NCI-H2029 treated with DMSO at 0.1 percent for 48 hours (cell line): Measurements from ENCODE around the gene ARHGAP15.
"Not testable (repeated sequence)": the region's sequence is repeated elsewhere in the genome, so short reads cannot be mapped to it uniquely, and the experiment has no call there.

Source experiments
- DNase-seq: peaks from one replicate; lab custom pipeline; 2025; lab: John Stamatoyannopoulos, UW

The ARHGAP15 gene

DNA sequence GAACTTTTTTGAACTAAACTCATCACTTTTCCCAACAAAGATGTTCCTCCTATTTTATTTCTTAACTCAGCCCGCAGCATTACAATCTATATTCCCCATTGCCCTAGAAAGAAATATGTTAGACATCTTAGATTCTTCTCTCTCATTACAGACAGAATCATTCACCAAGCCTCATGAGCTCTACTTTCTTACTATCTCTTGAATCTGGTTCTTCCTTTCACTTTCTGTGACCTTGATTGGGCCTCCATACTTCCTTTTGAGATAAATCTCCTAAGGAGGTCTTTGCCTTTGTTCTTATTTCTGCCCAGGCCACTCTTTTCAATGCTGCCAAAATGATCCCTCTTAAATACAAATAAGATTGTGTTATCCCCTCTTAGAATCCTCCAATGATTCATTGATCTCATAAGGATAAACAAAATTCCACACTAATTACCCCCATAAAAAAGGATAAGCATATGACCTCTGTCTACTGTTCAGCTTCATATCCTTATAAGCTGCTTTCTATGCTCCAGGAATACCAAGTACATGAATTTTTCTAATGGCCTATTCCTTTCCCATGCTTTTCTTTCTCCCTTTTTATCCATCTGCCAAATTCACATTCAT is 400.0 kb downstream of the ARHGAP15 start:
- no peak for DNase-seq

DNA sequence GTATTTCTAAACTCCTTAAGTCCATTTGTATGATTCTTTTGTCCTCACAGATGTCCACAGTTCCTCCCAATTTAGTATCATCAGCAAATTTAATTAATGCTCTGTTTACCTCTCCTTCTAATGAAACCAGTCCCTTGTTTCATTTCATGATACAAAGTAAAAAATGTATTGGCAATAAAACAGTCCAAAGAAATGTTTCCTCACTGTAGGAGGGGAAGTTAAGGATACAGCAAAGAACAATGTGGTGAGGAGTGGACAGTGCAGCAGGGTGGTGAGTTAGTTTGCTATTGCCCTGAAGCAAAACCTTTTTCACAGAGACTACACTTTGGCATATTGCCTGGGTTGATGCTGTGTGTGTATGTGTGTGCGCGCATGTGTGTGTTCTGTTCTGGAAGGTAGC is 401.5 kb downstream of the ARHGAP15 start:
- no peak for DNase-seq

- DNase-seq, result no peak
Measured at GRCh38 chr2:143532061-143532460, 402.8 kb downstream of the ARHGAP15 start.

- no peak for DNase-seq
Measured at GRCh38 chr2:143533846-143534245, 404.6 kb downstream of the ARHGAP15 start.

DNA sequence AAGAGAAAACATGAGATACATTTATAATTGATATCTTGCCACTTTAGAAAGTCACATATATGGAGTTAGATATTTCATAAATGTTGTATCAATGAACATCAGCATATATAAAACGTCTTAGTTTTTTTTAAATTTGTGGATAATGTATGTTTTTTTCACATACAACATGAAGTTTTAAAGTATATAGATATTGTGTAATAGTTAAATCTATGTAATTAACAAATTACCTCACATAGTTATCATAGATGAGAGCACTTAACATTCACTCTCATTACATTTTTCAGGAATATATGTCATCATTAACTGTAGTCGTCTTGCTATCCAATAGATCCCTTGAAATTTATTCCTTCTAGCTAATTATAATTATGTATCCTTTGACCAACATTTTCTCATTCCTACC is 406.6 kb downstream of the ARHGAP15 start:
- no peak for DNase-seq

DNA sequence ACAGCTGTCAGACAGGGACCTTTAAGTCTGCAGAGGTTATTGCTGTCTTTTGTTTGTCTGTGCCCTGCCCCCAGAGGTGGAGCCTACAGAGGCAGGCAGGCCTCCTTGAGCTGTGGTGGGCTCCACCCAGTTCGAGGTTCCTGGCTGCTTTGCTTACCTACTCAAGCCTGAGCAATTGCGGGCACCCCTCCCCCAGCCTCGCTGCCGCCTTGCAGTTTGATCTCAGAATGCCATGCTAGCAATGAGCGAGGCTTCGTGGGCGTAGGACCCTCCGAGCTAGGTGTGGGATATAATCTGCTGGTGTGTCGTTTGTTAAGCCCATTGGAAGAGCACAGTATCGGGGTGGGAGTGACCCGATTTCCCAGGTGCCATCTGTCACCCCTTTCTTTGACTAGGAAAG is 412.7 kb downstream of the ARHGAP15 start:
- DNase-seq, result not testable (repeated sequence)

DNA sequence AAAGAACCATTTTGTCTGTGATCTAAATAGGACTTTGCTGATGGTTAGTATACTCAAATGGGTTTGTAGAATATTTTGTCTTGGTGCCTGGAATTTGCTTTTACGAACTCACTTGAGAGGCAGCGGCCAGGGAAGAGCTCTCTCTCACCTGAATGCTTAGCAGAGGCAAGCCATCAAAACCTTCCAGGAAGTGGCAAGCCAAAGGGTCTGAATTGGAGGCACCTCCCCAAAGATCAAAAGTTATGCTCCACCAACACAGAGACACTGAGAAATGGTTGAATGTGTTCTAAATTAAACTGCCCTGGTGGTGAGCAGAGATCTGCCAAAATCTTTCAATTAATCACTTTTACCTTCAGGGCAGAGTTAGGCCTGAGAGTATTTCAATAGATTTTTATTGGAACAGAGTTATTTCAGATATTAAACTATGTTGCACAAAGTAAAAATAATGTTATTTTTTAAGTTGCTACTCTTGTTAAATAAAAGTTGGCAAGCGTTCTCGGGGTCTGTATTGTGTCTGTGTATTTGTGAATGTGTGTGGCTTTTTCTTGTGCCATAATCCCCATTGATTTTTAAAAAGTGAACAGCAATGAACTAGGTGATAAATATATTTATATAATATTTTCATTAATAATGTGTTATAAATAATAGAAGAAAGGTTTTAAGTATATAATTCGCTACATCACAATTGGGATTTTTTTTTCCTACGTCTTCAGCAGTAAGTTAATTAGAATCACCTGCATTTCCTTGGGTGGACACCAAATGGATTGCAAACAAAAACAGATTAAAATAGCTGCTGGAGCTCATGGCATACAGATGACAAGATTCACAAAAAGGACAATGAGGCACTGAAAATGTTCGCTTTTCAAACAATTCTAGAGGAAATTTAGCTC is 416.1 kb downstream of the ARHGAP15 start:
- no peak for DNase-seq

GRCh38 chr2:143545949-143546255 is 416.7 kb downstream of the ARHGAP15 start:
- no peak for DNase-seq

DNA sequence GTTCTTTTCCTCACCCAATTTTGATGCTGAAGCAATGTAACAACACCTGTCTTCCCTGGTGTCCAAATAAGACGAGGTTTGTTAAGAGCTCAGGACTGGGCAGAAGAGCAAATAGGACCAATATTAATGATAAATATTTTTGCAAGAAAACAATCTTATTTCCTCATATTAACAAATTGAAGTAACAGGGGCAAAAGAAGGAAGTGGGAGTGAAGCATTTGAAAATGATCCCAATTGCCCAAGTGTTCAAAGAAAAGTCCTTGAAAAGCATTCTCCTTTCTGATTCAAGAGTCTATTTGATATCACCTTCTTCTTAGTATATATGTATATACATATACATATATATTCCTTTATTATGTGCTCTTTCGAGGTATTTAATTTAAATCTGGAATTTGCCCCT is 418.8 kb downstream of the ARHGAP15 start:
- no peak for DNase-seq

DNA sequence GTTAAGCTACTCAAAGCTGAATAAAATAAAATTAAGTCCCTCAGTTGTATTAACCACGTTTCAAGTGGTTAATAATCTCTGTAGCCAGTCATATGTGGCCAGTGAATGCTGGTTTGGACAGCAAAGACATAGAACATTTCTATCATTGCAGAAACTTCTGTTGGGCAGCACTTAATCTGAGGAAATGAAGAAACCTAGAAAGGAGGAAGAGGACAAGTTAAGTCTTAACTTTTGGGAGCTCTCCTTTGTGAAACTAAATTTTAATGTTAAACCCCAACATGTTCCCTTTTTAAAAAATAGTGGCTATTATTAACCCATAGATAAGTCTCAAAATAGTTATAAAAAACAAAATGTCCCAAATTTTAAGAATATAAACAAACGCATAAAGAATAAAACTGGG is 421.3 kb downstream of the ARHGAP15 start:
- DNase-seq, result no peak

- DNase-seq, result no peak
Measured at GRCh38 chr2:143551971-143552650, 422.9 kb downstream of the ARHGAP15 start.

- no peak for DNase-seq
Measured at GRCh38 chr2:143553261-143553660, 424.0 kb downstream of the ARHGAP15 start.

- DNase-seq, result no peak
Measured at GRCh38 chr2:143558665-143559064, 429.4 kb downstream of the ARHGAP15 start.

- DNase-seq, result no peak
Measured at GRCh38 chr2:143559147-143559546, 429.9 kb downstream of the ARHGAP15 start.

DNA sequence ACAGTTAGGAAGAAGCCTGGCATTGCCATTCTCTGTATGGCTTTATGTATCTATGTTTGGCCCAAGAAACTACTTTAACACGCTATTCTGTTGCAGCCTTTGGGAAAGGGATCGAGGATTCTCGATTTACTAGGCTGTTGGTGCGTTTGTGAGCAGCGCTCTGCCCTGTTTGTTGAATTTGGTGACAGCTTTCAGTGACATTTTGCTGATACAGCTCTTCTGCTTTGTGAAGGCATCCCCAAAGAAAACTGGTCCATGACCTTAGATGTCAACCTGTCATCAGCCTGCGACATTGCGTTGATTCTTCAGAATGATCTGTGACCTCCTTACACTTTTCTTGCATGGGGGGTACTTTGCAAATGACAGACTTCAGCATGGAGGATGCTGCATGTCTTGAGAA is 431.5 kb downstream of the ARHGAP15 start:
- DNase-seq, result no peak

DNA sequence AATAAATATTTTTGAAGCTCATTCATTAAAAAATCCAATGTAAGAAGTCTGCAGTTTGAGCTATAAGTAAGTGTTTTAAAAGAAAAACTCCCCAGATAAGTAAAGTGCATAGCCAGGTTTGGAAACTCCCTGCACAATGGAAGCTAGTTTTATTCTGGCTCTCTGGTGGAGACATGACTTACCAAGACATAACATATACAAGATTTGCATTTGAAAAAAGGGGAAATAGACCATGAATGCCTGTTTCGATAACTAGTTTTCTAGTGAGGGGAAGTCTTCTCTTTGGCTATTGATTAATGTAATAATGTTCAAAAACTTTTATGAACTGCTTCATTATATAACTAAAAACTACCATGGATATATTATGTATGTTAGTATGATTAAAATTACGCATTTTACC is 435.2 kb downstream of the ARHGAP15 start:
- DNase-seq, result no peak

- DNase-seq, result no peak
Measured at GRCh38 chr2:143571747-143572146, 442.5 kb downstream of the ARHGAP15 start.

DNA sequence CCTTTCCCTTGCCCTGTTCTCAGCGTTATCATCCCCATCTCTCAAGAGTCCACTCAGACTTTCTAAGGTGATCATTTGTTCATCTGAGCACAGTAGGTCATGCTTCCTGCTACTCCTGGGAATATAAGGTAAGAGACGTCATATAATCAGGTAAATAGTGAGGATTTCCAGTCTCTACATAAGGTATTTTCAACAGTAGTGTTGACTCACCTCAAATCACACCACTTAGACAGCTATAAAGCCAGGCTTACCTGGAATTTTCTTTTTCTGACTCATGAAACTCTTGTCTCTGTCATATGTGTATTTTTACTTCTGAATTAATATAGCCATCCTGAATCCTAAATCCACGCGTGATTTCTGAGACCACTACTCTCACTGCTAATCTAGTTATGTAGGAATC is 443.2 kb downstream of the ARHGAP15 start:
- no peak for DNase-seq

DNA sequence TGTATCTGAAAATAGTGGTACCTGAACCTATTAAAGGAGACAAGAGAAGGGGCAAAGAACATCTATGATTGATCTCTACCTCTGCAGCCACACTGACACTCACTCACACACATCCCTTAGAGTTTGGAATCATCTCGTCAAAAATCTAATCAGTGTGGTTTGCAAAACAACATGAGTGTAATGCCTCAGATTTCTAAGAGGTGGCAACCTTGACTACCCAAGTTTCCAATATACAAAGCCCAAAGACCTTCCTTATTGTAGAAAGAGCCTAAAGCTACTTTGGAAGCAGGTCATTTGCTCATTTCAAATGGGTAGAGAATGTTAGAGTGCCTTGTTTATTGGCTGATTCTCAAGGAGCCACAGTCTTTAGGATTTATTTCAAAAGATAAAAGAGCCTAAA is 444.9 kb downstream of the ARHGAP15 start:
- no peak for DNase-seq

GRCh38 chr2:143575340-143575739 is 446.1 kb downstream of the ARHGAP15 start:
- DNase-seq, result no peak

GRCh38 chr2:143577489-143577888 is 448.3 kb downstream of the ARHGAP15 start:
- no peak for DNase-seq

DNA sequence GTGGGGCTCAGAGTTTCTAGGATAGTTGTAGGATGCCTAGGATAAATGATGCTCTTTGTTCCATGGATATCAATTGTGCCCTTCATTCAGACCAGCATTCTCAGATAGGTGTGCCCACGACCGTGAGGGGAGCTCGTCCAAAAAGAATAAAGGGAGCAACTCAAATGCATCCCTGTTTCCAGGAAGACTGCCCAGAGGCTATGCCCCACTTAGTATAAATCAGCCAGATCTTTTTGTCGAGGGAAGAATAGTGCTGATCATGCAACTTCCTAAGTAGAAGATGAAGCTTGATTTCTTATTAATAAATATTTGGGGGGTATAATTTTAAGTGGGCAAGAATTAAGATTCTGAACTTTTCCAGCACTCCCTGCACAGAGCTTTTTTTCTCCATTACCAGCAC is 450.2 kb downstream of the ARHGAP15 start:
- no peak for DNase-seq

DNA sequence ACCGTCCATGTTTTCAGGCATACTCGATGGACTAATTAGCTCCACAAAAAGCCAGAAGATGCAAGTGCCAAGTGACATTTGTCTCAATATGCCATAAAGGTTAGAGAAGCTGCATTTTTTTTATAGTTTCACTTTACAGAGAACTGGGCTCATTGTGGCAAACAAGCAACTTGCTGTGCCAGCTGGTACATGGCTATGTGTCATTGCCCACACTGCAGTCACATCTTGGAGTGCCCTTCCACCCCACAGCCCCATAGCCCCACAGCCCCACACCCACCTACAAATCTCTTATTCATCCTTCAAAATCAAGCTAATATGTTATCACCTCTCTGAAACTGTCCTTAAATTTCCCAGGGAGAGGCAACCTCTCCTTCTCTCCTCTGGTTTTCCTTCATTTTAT is 451.9 kb downstream of the ARHGAP15 start:
- no peak for DNase-seq
